ENCODE measurements around the gene LAMA5.

The LAMA5 gene

DNA sequence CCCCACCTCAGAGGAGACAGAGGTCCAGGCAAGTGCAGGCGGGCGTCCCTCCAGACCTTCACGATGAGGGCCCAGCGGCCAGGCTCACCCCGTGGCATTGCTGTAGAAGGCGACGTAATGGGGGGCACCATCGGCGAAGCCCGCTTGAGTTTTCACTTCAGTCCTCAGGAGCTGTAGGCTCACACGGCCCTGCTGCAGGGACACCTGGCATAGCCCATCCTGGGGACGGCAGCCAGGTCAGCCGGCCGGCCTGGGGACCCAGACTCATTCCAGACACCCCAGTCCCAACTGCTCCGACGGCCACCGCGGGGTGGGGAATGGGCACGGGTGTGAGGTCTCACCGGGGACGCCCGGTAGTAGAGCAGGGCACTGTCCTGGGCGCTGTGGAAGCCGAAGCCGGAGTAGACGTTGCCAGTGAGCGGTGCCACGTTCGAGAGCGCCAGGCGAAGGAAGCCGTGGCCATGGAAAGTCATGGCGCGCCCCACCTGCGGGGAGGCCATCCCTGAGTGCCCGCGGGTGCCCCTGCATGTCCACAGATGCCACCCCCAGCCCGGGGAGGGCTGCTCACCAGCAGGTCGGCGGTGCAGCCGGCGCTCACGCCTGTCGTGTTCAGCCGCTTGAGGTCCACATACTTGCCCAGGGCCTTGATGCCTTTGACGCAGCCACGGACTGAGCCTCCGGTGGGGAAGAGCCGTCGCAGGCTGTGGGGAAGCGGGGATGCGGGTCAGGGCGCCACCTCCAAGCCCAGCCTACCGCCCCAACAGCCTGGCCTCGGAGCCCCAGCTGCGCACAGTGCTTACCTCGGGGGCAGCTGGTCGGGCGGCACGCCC lies 55.1 kb downstream of the LAMA5 start:
- TF ChIP-seq, protein P1, sequence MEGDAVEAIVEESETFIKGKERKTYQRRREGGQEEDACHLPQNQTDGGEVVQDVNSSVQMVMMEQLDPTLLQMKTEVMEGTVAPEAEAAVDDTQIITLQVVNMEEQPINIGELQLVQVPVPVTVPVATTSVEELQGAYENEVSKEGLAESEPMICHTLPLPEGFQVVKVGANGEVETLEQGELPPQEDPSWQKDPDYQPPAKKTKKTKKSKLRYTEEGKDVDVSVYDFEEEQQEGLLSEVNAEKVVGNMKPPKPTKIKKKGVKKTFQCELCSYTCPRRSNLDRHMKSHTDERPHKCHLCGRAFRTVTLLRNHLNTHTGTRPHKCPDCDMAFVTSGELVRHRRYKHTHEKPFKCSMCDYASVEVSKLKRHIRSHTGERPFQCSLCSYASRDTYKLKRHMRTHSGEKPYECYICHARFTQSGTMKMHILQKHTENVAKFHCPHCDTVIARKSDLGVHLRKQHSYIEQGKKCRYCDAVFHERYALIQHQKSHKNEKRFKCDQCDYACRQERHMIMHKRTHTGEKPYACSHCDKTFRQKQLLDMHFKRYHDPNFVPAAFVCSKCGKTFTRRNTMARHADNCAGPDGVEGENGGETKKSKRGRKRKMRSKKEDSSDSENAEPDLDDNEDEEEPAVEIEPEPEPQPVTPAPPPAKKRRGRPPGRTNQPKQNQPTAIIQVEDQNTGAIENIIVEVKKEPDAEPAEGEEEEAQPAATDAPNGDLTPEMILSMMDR (IDR thresholded peaks at IDR 0.05) = no peak
- no peaks in the 10 kb centered on the region for H3K27me3 Mint-ChIP-seq (ENCODE audit: low read depth, poor library complexity)
- no peak overlapping the region for H3K4me3 Mint-ChIP-seq
- no peak overlapping the region for H3K27ac Mint-ChIP-seq
- H3K36me3 Mint-ChIP-seq (ENCODE audit: low read depth) = peaks cover 6% of the 10 kb centered on the region
- no peaks in the 10 kb centered on the region for H3K4me1 Mint-ChIP-seq
- no peaks in the 10 kb centered on the region for H3K9me3 Mint-ChIP-seq
- no peak for DNase-seq

DNA sequence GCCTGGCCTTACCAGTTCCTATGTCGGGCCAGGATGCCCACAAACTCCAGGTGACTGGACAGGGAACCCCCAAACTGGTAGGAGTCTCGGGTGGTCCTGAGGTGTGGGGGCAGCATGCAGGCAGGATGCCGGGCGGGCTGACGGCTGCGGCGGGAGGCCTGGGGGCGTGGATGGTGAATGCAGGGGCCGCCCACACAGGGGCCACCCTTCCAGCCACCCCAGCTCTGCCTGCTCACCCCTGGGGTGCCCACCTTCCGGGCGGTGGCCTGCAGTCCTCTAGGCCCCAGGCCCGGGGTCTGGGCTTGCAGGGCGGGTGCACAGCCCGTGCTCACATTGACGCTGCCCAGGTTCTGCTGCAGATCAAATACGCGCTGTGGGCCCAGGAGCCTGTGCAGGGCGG lies 56.0 kb downstream of the LAMA5 start:
- TF ChIP-seq, protein P1 (IDR thresholded peaks at IDR 0.05) = no peak
- DNase-seq = no peak
- Mint-ChIP-seq H3K36me3 (ENCODE audit: low read depth) (peaks cover 6% of the 10 kb centered on the region), H3K4me1 (no peaks in the 10 kb centered on the region), H3K27ac (no peak overlapping the region), H3K9me3 (no peaks in the 10 kb centered on the region), H3K4me3 (no peak overlapping the region), H3K27me3 (ENCODE audit: low read depth, poor library complexity) (no peaks in the 10 kb centered on the region)

- H3K27me3 Mint-ChIP-seq (ENCODE audit: low read depth, poor library complexity) = no peaks in the 10 kb centered on the region
- H3K9me3 Mint-ChIP-seq = no peaks in the 10 kb centered on the region
- DNase-seq = no peak
- no peaks in the 10 kb centered on the region for H3K4me1 Mint-ChIP-seq
- no peak overlapping the region for H3K4me3 Mint-ChIP-seq
- TF ChIP-seq, protein P1 (IDR thresholded peaks at IDR 0.05) = no peak
- no peak overlapping the region for H3K27ac Mint-ChIP-seq
- peaks cover 6% of the 10 kb centered on the region for H3K36me3 Mint-ChIP-seq (ENCODE audit: low read depth)
Observed at GRCh38 chr20:62310757-62311121, 56.4 kb downstream of the LAMA5 start.

DNA sequence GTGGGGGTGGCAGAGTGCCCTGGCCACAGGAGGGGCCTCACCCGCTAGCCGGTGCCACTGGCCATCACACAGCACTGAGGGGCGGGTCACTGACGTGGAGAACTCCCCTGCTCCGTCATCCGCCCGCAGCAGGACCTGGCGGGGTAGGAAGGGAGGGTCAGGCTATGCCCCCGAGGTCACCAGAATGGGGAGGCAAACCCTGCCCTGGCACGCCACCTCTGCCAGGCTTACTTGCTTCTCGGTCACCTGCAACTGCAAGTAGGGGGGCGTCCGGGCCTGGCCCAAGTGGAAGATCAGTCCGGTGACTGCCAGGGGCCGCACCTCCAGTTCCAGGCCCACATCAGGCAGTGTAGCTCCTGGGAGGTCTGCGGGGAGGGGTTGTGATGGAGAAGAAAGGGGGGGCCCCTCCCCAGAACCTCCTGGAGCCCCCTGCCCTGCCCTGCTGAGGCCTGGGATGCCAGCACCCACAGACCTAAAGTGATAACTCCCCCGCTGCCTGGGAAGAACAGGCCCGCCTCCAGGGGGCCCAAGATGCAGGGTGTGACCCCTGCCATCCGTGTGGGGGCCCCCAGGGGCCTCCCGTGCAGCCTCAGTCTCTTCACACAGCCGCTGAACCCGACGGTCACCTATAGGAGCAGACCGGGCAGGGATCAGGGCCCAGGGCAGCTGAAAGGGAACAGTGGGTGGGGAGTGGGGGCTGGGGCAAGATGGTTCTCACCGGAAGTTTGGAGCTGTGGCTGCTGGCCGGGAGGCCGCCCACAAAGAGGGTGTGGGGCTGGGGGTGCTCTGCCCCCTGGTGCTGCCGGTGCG lies 57.0 kb downstream of the LAMA5 start:
- TF ChIP-seq, protein P1 (IDR thresholded peaks at IDR 0.05) = no peak
- H3K36me3 Mint-ChIP-seq (ENCODE audit: low read depth) = peaks cover 2% of the 10 kb centered on the region
- peaks cover 5% of the 10 kb centered on the region for H3K4me1 Mint-ChIP-seq
- no peaks in the 10 kb centered on the region for H3K9me3 Mint-ChIP-seq
- no peaks in the 10 kb centered on the region for H3K27me3 Mint-ChIP-seq (ENCODE audit: low read depth, poor library complexity)
- no peak overlapping the region for H3K27ac Mint-ChIP-seq
- no peak overlapping the region for H3K4me3 Mint-ChIP-seq
- DNase-seq = no peak

DNA sequence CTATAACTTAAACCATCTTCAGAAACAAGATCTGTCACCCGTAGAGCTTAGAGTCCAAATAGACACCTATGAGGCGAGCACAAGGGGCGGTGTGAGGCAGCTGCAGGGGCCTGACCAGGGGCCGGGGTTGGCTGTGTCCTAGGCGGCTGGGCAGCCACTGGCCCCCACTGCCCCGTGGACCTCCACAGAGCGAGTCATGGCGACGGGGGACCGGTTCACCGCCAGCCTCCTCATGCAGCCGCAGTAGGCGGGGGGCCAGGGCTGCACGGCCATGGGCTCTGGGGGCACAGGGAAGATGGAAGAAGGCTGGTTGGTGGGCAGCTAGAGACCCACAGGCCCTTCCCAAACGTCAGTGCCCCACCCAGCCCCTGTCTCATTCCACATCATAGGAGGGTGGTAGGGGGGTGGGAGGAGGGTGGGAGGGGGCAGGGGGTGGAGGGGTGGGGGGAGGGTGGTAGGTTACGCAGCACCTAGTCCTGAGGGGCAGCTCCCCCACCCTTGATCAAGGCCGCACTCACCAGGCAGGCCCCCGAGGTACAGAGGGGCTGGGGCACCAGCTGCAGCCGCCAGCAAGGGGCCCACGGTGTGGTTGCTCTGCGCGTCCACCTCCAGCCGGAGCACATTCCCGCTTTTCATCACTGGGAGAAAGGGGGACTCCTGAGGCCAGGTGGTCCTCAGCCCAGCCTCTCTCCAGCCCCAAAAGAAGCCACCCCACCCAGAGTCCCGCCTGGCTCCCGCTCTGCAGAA lies 57.7 kb downstream of the LAMA5 start:
- peak overlapping the region; percentile 22 for H3K27ac Mint-ChIP-seq
- TF ChIP-seq, protein P1 (IDR thresholded peaks at IDR 0.05) = no peak
- H3K36me3 Mint-ChIP-seq (ENCODE audit: low read depth) = no peaks in the 10 kb centered on the region
- no peak overlapping the region for H3K4me3 Mint-ChIP-seq
- no peaks in the 10 kb centered on the region for H3K9me3 Mint-ChIP-seq
- DNase-seq = no peak
- peaks cover 11% of the 10 kb centered on the region for H3K4me1 Mint-ChIP-seq
- H3K27me3 Mint-ChIP-seq (ENCODE audit: low read depth, poor library complexity) = no peaks in the 10 kb centered on the region
